ENCODE data around the gene ZC3H13. TPM values are rescaled to one million over a fixed set of nuclear protein-coding genes. Genes with fewer than 3 reads are reported as not detected.

The ZC3H13 gene
- total and polyA plus RNA-seq, 8 donors: 40.6 to 72.7 (median 63.5) TPM

- ATAC-seq (peak; percentile 71), DNase-seq (no peak)
- intact Hi-C loops (cut with DNase I): no loop called here
- Histone ChIP-seq H3K9me3 (no peaks in the 10 kb centered on the region), H3K27ac (peak overlapping the region; percentile 59 to 87), H3K27me3 (no peaks in the 10 kb centered on the region), H3K36me3 (no peaks in the 10 kb centered on the region), H3K4me3 (no peak overlapping the region), H3K4me1 (peaks cover 0 to 6% of the 10 kb centered on the region in 2 donors)
- TF ChIP-seq CTCF (IDR thresholded peaks at IDR 0.05): no peak
Measured at GRCh38 chr13:45950386-45951000, 102.1 kb downstream of the ZC3H13 start.

- H3K27ac ChIP-seq: no peak overlapping the region
- intact Hi-C loops (cut with DNase I): no loop called here
- H3K9me3 ChIP-seq: no peaks in the 10 kb centered on the region
- ATAC-seq (no peak), DNase-seq (no peak)
- no peak for TF ChIP-seq CTCF (IDR thresholded peaks at IDR 0.05)
- H3K4me3 ChIP-seq: no peak overlapping the region
- no peaks in the 10 kb centered on the region for H3K27me3 ChIP-seq
- peaks cover 0 to 6% of the 10 kb centered on the region in 2 donors for H3K4me1 ChIP-seq
- no peaks in the 10 kb centered on the region for H3K36me3 ChIP-seq
Measured at GRCh38 chr13:45949161-45949560, 103.4 kb downstream of the ZC3H13 start.

- Histone ChIP-seq H3K36me3 (no peaks in the 10 kb centered on the region), H3K27me3 (no peaks in the 10 kb centered on the region), H3K9me3 (no peaks in the 10 kb centered on the region), H3K4me3 (no peak overlapping the region), H3K4me1 (peaks cover 0 to 7% of the 10 kb centered on the region in 2 donors), H3K27ac (no peak overlapping the region)
- intact Hi-C loops (cut with DNase I): no loop called here
- no peak for TF ChIP-seq CTCF (IDR thresholded peaks at IDR 0.05)
- DNase-seq (no peak), ATAC-seq (no peak)
Measured at GRCh38 chr13:45943965-45944364, 108.6 kb downstream of the ZC3H13 start.

GRCh38 chr13:45943120-45943519, 109.4 kb downstream of the ZC3H13 start:
- Histone ChIP-seq H3K4me3 (no peak overlapping the region), H3K4me1 (peaks cover 0 to 7% of the 10 kb centered on the region in 2 donors), H3K27ac (no peak overlapping the region), H3K36me3 (no peaks in the 10 kb centered on the region), H3K27me3 (no peaks in the 10 kb centered on the region), H3K9me3 (no peaks in the 10 kb centered on the region)
- intact Hi-C loops (cut with DNase I): no loop called here
- TF ChIP-seq CTCF (IDR thresholded peaks at IDR 0.05): no peak
- ATAC-seq (no peak), DNase-seq (no peak)

- Histone ChIP-seq H3K36me3 (no peaks in the 10 kb centered on the region), H3K27ac (no peak overlapping the region), H3K4me1 (peaks cover 0 to 7% of the 10 kb centered on the region in 2 donors), H3K27me3 (peaks cover 0 to 4% of the 10 kb centered on the region in 2 donors), H3K9me3 (no peaks in the 10 kb centered on the region), H3K4me3 (no peak overlapping the region)
- intact Hi-C loops (cut with DNase I): no loop called here
- ATAC-seq: no peak
- DNase-seq: no peak
- TF ChIP-seq CTCF (IDR thresholded peaks at IDR 0.05): no peak
Measured at GRCh38 chr13:45941261-45941660, 111.3 kb downstream of the ZC3H13 start.

Data from left lung (tissue), 10 donors.